GM04504 (cell line): ENCODE results near the gene CD81.

Experiments
- DNase-seq: peaks from one replicate; pipeline ENCODE4 v3.0.0-alpha.2; 2012; ENCODE audit warnings: low read depth

The CD81 gene

GRCh38 chr11:2421996-2422395 is 44.9 kb downstream of the CD81 start:
- DNase-seq, result no peak

- DNase-seq, result no peak
These were observed 45.5 kb downstream of the CD81 start for GRCh38 chr11:2422461-2423156.

DNA sequence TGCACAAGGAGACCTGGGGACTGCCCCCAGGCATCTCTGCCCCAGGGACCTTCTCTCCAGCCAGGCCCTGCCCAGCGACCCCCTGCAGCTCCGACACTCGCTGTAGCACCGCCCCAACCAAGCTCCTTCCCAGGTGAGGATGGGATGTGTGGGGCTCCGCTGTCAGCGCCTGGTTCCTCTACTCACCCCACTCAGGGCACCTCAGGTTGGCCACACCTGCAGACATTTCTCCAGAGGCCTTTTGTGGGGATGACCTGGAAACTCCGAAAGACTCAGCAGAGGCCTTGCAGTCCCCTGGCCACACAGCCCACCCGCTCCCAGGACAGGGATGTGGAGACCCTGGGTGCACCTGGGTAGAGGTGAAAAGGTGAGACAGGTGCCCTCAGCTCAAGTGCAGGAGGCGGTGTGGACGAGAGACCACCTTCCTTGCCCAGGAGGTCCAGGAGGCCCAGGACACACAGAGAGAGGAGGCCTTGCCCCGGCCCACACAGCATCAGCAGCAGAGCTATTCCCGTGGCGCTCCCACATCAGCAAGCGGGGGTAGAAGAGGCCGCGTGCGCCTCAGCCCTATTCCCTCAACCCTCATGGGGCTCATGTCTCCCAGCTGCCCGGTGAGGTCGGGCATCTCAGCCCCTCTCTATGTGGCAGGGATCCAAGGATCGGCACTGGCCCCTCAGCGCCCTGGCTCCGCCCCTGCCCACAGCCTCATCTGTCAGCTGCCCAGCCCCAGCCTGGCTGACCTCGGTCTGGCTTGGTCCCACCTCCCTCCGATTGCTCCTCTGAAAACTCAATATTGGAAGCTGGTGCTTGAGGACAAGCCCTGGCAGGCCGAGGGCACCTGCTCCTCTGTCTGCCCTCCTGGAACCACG is 46.3 kb downstream of the CD81 start:
- no peak for DNase-seq

DNA sequence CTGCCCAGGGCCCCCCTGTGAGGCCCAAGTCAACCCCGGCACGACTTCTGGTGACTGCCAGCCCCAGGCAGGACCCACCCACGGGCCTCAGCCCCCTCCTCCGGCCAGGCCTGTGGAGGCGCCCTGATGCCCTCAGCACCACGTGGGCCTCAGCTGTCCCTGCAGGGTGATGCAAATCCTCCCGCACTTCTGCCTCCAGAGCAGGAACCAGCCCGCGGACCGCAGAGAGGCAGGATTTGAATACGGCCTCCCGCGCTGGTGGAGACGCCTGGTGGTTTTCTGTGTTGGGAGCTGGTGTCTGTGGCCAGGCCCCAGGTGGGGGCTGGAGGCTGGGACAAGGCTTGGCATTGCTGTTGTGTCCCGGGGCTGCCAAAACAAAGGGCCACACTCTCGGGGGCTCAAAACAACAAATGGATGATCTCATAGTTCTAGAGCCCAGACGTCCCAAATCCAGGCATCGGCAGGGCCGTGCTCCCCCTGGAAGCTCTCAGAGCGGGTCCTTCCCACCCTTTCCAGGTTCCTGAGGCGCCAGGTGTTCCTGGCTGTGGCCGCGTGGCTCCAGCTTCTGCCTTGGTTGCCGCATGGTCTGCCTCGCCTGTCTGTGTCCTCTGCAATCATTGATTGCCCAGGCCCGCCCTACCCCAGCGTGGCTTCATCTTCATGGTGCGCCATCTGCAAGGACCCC is 47.8 kb downstream of the CD81 start:
- DNase-seq, result no peak

DNA sequence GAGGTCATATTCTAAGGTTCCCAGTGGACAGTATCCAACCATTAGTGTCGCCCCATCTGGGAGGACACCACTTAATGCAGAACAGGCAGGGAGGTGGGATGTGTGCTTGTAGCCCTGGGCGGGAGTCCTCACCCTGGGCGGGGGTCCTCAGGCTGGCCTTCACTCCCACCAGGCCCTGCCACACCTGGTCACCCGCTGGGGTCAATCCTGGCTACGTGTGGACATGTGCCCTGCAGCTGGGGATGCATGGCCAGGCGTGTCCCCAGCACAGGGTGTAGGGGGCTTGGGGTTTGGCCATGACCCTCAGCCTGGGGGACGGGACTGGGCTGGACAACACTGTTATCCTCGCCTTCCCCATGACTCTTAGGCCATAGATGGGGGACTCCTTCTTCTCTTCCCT is 48.4 kb downstream of the CD81 start:
- no peak for DNase-seq

DNA sequence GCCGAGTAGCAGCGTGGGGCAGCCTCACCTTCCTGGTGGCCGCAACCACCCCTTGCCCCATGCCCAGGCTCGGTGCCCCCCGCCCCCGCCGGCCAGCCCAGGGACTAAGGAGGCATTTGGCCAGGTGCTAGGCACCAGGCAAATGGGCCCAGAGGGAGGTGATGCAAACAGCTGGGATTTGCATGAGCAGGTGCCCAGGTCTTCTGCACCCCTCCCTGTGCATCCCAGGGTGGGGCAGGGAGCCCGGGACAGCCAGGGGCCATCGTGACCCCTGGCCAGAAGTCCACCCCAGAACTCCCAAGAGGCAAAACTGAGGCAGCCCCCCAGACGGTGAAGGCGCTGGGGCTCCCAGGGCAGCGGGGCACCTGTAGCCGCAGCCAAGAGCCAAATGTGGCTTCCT is 49.1 kb downstream of the CD81 start:
- DNase-seq, result no peak

DNA sequence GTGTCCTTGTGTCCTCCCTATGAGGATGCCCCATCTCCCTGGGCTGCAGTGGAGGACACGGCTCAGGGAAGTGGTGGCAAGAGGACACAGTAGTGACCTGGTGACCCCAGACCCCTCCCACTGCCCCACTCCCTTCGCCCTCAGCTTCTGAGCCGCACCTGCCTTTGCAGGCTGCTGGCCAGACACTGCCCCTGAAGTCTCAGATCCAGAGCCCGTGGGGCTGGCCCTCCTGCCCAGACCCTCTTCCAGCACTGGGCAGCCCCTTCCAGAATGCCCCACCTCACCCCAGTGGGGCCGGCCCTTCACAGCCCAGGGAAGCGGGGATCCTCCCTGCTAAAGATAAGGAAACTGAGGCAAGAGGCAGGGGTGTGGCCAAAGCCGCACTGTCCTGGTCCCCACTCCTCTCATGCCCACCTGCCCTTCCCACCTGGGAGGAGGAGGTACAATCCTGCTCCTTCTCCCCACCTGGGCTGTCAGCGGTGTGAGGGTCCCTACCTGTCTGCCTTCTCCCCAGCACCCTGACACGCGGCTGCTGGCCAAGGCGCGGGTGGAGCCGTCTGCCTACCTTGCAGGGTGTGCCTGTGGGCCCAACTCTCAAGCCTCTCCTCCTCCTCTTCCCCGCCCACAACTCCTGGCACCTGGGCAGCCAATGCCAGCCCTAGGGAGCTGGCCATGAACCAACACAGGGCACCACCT is 49.9 kb downstream of the CD81 start:
- no peak for DNase-seq

- no peak for DNase-seq
These were observed 50.7 kb downstream of the CD81 start for GRCh38 chr11:2427721-2428321.

DNA sequence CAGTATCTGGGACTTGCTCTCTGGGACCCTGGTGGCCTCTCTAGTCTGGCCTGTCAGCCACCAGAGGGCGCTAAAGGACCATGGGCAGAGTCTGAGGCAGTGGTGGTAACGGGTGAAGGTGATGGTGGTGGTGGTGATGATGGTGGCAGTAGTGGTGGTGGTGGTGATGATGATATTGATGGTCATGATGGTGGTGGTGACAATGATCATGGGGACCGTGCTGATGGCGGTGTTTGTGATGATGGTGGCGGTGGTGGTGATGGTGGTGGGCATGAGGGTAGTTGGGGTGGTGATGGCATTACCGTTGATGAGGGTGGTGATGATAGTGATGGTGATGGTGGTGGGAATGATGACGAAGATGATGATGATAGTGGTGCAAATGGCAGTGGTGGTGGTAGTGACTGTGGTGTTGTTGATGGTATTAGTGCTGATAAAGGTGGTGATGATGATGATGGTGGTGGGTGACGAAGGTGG is 51.2 kb downstream of the CD81 start:
- peak; percentile 11 for DNase-seq

DNA sequence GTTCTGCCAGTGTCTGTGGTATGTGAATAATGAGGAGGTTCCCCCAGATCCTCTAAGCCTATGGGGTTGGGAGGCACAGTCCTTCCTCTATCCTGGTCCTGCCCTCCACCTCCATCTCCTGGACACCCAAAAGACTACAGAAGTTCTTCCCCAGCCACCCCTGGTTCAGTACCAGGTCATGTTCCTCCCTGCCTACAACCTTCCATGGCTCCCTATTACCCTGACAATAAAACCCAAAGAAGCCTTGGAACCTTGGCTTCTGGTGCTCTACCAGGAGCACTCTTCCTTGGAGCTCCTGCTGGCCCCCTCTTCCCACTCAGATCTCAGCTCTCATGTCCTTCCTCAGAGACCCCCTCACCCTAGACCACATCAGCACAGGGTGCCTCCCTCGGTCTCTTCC is 54.3 kb downstream of the CD81 start:
- no peak for DNase-seq

DNA sequence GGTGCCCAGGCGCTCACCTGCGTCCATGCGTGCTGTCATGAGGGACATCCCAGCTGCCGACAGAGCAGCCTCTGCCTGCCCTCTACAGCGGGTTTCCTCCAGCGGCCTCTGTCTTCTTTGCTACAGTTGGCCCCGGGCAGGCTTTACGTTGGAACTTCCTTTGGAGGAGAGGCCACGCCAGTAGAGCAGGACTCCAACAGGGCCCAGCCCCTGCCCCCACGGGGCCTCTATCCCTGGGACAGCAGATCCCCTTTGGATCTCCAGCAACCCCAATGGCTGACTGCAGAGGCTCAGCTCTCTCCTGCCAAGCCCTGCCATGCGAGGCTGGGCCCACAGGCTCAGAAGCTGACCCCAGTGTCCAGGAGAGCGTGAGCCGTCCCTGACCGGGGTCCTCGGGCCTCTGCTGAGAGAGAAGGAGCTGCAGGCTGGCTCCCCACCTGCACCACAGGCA is 55.1 kb downstream of the CD81 start:
- DNase-seq, result no peak

DNA sequence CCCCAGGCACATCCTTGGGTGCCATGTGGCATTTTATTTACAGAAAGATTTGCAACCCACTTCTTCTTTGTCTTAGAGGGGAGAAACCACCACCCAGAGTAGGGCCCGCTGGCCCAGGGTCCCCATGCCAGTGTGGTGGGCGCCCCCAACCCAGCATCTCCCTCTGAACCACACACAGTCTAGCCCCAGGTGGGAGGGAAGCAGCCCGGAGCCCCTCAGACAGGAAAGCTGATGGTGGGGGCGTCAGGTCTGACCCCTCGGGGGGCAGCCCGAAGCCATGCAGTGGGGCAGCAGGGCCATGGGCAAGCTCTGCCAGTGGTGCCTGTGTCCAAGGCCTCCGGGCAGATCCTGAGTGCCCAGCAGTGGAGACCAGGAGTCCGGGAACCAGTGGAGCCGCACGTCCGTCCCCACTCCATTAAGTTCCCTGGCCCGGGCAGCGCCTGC is 55.5 kb downstream of the CD81 start:
- no peak for DNase-seq

DNA sequence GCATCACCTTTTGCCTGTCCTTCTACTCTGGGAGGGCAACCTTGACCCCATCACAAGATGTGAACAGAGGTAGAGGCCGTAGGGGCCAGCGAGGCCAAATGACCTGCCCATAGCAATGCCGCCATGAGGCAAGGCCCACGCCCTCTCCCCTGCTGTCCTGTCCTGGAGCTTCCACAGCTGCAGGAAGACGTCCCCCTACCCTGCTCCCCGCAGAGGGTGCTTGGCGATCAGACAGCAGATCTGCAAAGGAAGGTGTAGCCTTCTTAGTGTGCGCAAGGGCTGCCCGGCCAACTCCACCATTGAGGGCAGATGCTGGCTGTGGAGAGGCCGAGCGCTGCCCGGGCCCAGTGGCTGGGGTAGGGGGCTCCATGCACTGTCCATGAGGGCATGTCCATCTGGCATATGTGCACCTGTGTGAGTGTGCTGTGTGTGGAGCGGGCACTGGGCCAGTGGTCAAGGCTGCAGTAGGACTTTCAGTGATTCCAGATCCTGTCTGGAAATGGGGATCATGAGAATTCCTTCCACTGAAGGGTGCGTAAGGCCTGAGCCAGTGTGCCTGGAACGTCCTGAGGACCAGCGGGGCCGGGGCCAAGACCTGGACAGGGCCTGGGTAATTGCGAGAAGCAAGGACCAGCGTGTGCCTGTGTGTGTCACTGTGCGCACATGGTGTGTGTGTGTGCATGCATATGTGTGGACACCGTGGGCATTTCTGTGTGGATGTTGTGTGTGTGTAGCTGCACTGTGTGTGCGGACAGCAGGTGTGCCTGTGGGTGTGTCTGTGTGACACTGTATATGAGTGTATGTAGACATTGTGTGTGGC is 56.2 kb downstream of the CD81 start:
- DNase-seq, result no peak

GRCh38 chr11:2434008-2434407 is 56.9 kb downstream of the CD81 start:
- no peak for DNase-seq

DNA sequence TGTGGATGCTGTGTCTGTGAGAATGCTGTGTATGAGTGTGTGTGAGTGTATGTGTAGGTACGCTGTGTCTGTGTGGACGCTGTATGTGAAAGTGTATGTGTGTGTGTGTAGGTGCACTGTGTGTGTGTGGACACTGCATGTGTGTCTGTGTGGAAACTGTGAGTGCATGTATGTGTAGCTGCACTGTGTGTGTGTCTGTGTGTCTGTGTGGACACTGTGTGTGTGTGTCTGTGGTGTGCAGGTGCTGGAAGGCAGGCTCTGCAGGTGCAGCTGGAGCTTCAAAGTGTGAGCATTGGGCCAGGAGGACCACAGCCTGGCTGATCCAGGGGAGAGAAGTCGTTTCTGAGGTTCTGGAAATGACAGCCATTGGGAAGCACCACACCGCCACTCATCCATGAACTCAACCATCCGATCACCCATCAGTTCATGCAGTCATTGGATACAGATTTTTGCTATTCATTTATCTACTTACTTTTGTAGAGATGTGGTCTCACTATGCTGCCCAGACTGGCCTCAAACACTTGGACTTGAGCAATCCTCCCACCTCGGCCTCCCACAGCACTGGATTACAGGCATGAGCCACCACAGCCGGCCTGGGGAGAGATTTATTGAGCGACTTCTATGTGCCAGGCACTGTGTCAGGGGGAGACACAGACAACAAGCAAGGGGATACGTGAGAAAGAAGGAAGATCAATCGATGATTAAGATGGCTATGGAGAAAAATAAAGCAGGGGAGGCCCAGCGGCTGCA is 57.6 kb downstream of the CD81 start:
- no peak for DNase-seq

DNA sequence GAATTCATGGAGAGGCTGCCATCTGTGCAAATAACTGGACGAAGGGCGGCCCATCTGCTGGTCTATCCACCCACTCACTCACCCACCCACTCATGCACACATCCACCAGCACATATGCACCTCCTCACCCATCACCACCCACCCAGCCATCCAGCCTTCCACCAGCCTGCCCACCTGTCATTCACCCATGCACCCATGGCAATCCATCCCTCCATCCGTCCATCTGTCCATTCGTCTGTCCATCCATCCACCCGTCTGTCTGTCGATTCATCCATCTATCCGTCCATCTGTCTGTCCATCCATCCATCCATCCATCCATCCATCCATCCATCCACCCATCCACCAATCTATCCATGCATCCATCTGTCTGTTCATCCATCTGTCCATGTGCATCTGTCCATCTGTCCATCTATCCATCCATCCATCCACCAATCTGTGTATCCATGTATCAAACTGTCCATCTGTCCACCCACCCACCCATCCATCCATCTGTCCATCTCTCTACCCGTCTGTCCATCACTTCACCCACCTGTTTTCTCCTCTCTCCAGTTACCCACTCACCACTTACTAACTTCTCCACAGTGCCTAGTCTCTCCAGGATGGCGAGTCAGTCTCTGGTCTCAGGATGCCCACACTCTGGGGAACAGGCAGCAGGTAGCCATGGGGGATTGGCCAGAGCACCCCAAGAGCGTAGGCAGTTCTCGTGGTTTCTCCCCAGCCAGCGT is 58.3 kb downstream of the CD81 start:
- no peak for DNase-seq

DNA sequence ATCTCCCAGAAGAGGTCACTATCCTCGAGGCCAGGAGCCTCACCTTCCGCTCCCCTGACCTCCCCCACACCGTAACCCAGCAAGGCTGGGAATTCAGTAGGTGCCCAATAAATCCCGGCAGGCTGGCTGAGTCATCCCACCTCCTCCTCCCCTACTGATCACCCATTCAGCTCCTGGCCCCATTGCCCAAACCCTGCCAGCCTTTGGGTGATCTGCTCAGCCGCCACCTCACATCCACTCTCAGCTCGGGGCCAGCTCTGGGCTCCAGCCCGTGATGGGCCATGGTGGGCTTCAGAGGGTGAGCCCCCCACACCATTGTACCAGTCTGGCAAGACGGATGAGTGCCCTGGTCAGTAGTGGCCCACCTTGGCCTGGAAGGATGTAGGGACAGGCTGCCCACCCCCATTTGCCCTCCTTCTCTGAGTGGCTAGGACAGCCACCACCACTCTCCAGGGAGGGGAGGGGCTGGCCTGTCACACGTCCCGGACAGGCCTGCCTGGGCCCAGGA is 59.0 kb downstream of the CD81 start:
- DNase-seq, result no peak

DNA sequence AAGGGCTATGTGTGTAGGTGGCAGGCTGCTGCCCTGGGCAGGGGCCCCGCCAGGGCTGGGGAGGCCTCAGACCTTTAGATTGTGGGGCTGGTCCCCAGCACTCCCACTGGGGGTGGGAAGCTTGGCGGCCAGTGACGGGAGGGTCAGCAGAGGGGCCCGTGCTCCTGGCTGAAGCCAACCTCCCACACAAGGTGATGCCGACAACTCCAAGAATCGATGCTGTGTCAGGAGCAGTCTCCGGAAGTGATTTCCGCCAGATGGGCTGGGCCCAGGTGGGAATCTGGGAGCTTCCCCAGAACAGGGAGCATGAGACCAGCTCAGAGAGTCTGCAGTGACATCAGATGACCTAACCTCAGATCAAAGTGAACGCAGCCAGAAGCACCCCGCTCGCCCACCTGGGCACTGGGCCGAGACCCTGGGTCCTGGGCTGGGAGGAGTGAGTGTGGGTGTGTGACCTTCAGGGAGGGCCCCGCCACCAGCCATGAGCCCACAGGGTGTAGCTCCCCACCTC is 59.5 kb downstream of the CD81 start:
- DNase-seq, result no peak

DNA sequence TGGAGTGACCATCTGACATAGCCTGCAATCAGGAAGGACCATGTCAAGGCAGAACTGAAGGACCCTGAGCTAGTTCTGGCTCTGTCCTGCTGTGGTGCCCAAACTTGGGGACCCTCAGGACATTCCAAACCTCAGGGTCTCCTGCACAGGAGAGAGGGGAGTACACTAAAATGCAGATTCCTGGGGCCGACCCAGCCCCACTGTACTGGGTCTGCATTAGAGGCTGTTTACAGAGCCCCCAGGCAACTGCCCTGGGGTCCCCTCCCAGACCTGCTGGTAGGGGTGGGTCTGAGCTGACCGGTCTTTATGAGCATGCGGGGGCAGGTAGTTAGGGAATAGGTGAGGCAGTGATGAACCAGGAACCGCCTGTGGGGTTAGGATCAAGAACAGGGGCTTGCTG is 60.4 kb downstream of the CD81 start:
- no peak for DNase-seq
